ENCODE measurements around the gene CTSZ. TPM values are rescaled to one million over a fixed set of nuclear protein-coding genes. Genes with fewer than 3 reads are reported as not detected.

Gene CTSZ
- total RNA-seq, 4 donors from 2014 or later, result 83.5 to 145 (median 105) TPM

DNA sequence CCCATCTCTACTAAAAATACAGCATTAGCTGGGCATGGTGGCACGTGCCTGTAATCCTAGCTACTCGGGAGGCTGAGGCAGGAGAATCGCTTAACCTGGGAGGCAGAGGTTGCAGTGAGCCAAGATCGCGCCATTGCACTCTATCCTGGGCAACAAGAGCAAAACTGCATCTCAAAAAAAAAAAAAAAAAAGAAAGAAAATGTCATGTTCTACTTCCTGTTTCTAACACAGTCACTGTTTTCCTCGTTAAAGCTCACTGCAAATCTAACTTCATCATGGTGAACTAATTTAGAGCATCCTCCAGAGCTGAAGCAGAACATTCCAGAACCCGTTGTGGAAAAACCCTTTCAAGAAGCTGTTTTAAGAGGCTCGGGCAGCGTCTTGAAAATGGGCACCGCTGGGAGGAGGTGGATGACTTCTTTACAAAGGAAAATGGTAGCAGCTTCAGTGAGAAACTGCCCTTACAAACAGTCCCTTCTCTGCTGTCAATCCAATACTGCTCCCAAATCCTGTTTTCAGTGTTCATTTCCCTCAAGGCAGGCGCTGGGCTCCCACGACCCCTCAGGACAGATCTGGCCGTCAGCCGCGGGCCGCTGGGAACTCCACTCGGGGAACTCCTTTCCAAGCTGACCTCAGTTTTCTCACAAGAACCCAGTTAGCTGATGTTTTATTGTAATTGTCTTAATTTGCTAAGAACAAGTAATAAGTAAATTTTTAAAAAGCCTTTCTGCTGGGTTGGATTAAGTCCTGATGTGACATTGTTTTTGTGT lies 12.5 kb downstream of the CTSZ start:
- WGBS, 2 donors, result 75 to 77% methylated on average over 17 of the region's 17 CpGs
- Histone ChIP-seq H3K27me3 (no peaks in the 10 kb centered on the region), H3K9me3 (no peaks in the 10 kb centered on the region), H3K4me1 (no peaks in the 10 kb centered on the region), H3K4me3 (no peak overlapping the region), H3K36me3 (peaks cover 2 to 100% (median 41%) of the 10 kb centered on the region in 3 donors), H3K27ac (no peak overlapping the region)
- TF ChIP-seq POLR2A (IDR thresholded peaks at IDR 0.05), result no peak
- TF ChIP-seq, protein P1, sequence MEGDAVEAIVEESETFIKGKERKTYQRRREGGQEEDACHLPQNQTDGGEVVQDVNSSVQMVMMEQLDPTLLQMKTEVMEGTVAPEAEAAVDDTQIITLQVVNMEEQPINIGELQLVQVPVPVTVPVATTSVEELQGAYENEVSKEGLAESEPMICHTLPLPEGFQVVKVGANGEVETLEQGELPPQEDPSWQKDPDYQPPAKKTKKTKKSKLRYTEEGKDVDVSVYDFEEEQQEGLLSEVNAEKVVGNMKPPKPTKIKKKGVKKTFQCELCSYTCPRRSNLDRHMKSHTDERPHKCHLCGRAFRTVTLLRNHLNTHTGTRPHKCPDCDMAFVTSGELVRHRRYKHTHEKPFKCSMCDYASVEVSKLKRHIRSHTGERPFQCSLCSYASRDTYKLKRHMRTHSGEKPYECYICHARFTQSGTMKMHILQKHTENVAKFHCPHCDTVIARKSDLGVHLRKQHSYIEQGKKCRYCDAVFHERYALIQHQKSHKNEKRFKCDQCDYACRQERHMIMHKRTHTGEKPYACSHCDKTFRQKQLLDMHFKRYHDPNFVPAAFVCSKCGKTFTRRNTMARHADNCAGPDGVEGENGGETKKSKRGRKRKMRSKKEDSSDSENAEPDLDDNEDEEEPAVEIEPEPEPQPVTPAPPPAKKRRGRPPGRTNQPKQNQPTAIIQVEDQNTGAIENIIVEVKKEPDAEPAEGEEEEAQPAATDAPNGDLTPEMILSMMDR (IDR thresholded peaks at IDR 0.05), result no peak
- TF ChIP-seq EP300 (IDR thresholded peaks at IDR 0.05), result no peak
- DNase-seq (ENCODE audit: low spot score in 2 of 2), result peak in 1 of 2 donors; percentile 1

DNA sequence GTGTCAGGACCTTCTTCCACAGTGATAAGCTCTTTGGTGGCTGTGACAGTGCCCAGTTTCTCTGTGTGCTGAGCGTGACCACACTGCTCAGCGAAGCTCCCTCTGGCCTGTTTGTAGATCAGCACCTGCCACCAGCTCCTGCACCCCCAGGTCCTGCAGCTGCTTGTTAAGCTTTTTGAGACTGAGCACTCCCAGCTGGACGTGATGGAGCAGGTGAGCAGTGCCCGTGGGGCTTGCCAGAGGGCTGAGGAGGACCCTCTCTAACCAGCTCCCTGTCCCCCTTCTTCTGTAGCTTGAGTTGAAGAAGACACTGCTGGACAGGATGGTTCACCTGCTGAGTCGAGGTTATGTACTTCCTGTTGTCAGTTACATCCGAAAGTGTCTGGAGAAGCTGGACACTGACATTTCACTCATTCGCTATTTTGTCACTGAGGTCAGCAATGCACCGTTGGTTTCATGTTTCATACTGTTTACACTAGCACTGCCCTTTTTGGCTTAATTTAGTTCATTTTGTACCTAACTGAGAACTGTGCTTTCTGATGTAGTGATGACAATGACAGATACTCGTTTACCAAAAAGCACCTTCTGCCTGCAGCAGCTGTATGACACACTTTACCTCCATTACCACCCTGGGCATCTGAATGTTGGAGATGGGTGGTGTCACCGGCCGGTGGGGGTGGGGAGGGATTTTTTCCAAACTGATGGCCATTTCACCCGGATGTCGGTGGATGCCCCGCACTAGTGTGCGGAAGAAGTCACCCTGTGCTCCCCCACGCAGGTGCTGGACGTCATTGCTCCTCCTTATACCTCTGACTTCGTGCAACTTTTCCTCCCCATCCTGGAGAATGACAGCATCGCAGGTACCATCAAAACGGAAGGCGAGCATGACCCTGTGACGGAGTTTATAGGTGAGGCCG lies 13.5 kb downstream of the CTSZ start:
- WGBS, 2 donors, result 85 to 90% methylated on average over 23 of the region's 23 CpGs
- TF ChIP-seq EP300 (IDR thresholded peaks at IDR 0.05) (no peak), POLR2A (IDR thresholded peaks at IDR 0.05) (no peak)
- TF ChIP-seq, protein P1 (IDR thresholded peaks at IDR 0.05), result no peak
- Histone ChIP-seq H3K36me3 (peaks cover 2 to 100% (median 51%) of the 10 kb centered on the region in 3 donors), H3K4me3 (no peak overlapping the region), H3K27me3 (no peaks in the 10 kb centered on the region), H3K4me1 (no peaks in the 10 kb centered on the region), H3K9me3 (no peaks in the 10 kb centered on the region), H3K27ac (no peak overlapping the region)
- peak in 1 of 2 donors; percentile 11 for DNase-seq (ENCODE audit: low spot score in 2 of 2)

DNA sequence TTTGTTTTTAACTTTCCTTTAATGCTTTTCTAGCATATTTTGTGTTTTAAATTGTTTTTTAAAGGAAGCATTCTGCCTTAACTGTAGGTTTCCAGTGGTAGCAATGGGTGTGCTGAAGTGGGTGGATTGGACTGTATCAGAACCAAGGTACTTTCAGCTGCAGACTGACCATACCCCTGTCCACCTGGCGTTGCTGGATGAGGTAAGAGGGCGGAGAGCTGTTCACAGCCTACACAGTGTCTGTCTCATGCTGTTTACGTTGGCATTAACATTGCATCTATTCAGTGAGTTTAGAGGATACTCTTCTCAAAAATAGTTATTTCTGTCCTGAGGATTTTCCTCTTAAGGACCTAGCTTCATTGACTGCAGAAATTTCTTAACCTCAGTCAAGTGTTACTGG lies 14.1 kb downstream of the CTSZ start:
- TF ChIP-seq EP300 (IDR thresholded peaks at IDR 0.05) (no peak), POLR2A (IDR thresholded peaks at IDR 0.05) (no peak)
- TF ChIP-seq, protein P1 (IDR thresholded peaks at IDR 0.05), result no peak
- no peaks in the 10 kb centered on the region for H3K4me1 ChIP-seq
- no peaks in the 10 kb centered on the region for H3K9me3 ChIP-seq
- H3K36me3 ChIP-seq, result peaks cover 2 to 100% (median 58%) of the 10 kb centered on the region in 3 donors
- H3K27me3 ChIP-seq, result no peaks in the 10 kb centered on the region
- DNase-seq (ENCODE audit: low spot score in 2 of 2), result no peak
- H3K27ac ChIP-seq, result no peak overlapping the region
- WGBS, 2 donors, result 78 to 83% methylated on average over 3 of the region's 3 CpGs
- no peak overlapping the region for H3K4me3 ChIP-seq

DNA sequence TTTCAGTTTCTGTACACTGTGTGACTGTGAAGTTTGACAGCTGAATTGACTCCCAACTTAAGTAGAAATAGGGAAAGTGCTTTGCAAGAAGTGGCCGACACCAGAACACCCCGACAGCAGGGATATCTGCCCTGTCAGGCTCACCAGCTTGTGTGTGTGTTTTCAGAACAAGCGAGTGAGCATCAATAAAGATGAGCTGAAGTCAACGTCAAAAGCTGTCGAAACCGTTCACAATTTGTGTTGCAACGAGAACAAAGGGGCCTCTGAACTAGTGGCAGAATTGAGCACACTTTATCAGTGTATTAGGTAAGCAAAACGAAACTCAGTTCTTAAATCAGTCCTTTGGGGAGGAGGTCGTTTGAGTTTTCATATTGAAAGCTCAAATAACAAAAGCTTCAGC lies 15.3 kb downstream of the CTSZ start:
- TF ChIP-seq, protein P1 (IDR thresholded peaks at IDR 0.05), result no peak
- no peak for TF ChIP-seq POLR2A (IDR thresholded peaks at IDR 0.05)
- TF ChIP-seq EP300 (IDR thresholded peaks at IDR 0.05), result no peak
- Histone ChIP-seq H3K4me3 (no peak overlapping the region), H3K27me3 (no peaks in the 10 kb centered on the region), H3K36me3 (peaks cover 2 to 100% (median 55%) of the 10 kb centered on the region in 3 donors), H3K4me1 (no peaks in the 10 kb centered on the region), H3K27ac (no peak overlapping the region), H3K9me3 (no peaks in the 10 kb centered on the region)
- 64 to 75% methylated on average over 9 of the region's 9 CpGs for WGBS, 2 donors
- no peak for DNase-seq (ENCODE audit: low spot score in 2 of 2)
